PC-9 (cell line): ENCODE data around the gene KRTAP19-6.

Experiments used
- EZH2 ChIP-seq: fragments of 200-600 bp; sonication (generic); IDR thresholded peaks from 2 replicates; pipeline ENCODE4 v1.8.0; 2017; ENCODE audit warnings: antibody characterized with exemption, low read depth
- TF ChIP-seq, protein P1 (sequence below): fragments of 200-600 bp; sonication (generic); conservative IDR thresholded peaks from 2 replicates; pipeline ENCODE4 v1.6.1; 2017; ENCODE audit warnings: mixed run types, antibody characterized with exemption, mild to moderate bottlenecking, moderate library complexity

DNA sequence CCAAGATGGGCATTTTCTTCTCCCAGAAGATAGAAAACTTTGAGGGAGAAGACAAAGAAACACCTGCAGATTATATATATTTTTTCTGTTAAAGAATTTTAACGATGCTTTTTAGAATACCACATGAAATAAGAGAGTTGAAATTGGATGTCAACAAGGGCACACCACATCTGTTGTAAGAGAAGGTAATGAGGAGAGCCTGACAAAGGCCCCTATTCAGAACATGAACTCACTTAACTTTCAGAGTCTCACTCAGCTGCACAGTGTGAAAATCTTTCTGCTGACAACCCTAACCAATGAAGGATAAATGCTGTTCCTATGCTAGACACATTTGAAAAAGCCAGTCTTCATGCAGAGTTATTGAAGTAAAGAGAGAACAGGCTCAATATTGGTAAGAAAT is 41.2 kb upstream of the KRTAP19-6 start:
- TF ChIP-seq, protein P1, sequence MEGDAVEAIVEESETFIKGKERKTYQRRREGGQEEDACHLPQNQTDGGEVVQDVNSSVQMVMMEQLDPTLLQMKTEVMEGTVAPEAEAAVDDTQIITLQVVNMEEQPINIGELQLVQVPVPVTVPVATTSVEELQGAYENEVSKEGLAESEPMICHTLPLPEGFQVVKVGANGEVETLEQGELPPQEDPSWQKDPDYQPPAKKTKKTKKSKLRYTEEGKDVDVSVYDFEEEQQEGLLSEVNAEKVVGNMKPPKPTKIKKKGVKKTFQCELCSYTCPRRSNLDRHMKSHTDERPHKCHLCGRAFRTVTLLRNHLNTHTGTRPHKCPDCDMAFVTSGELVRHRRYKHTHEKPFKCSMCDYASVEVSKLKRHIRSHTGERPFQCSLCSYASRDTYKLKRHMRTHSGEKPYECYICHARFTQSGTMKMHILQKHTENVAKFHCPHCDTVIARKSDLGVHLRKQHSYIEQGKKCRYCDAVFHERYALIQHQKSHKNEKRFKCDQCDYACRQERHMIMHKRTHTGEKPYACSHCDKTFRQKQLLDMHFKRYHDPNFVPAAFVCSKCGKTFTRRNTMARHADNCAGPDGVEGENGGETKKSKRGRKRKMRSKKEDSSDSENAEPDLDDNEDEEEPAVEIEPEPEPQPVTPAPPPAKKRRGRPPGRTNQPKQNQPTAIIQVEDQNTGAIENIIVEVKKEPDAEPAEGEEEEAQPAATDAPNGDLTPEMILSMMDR = no peak
- TF ChIP-seq EZH2 = no peak
